HCT116 (cell line): Measurements from ENCODE around the gene GIPR. TPM values are rescaled to one million over a fixed set of nuclear protein-coding genes. Genes with fewer than 3 reads are reported as not detected.

Source experiments
- ATAC-seq: fragments of 200-7000 bp; cut with Tn5 transposase; 2 replicates; pipeline ENCODE4 v1.9.1; 2020; ENCODE audit warnings: mild to moderate bottlenecking, moderate library complexity
- BruUV-seq: library from RNA; stranded (reverse); fragments of 400-500 nt; replicated peaks from 2 replicates; lab custom pipeline; 2021; lab: Mats Ljungman, UMichigan
- CTCF ChIA-PET: fragments of 300-600 bp; sonication (Branson Sonifier 250); formaldehyde crosslinking; loops from one replicate; lab custom pipeline; 2021; ENCODE audit warnings: antibody characterized with exemption; lab: Charles Lee
- POLR2A ChIA-PET: fragments of 300-600, 350-600 bp; sonication (Branson Sonifier 250); formaldehyde crosslinking; loops from one replicate; lab custom pipeline; 2021; ENCODE audit warnings: antibody characterized with exemption; lab: Charles Lee
- RAD21 ChIA-PET, 2 experiments: fragments of 300-600 bp; sonication (Branson Sonifier 250); formaldehyde crosslinking; loops; one replicate each; lab custom pipeline; 2023; ENCODE audit warnings: low total read pairs in 2 of 2; ENCODE audit not compliant: uncharacterized antibody in 2 of 2, unreplicated experiment in 2 of 2, low non-redundant PET in 1 of 2; lab: Charles Lee
- DNase-seq: peaks from one replicate; pipeline ENCODE4 v3.0.0-alpha.2; 2010; ENCODE audit warnings: low read depth, low spot score
- H2AFZ ChIP-seq: fragments of 200-600 bp; shearing (Covaris generic), sonication (generic); 2 replicates; pipeline ENCODE4 v1.6.1; 2017; ENCODE audit warnings: low read depth, mixed run types, mixed read lengths, antibody characterized with exemption, low read length; ENCODE audit not compliant: poor library complexity, severe bottlenecking
- H3K27ac ChIP-seq: 2 replicates; pipeline ENCODE4 v1.5.1; 2012; ENCODE audit warnings: low read depth, low read length
- H3K27me3 ChIP-seq: fragments of 200-600 bp; sonication (generic); 2 replicates; pipeline ENCODE4 v1.6.1; 2016; ENCODE audit warnings: mixed run types, low read length, mixed read lengths; ENCODE audit not compliant: insufficient read depth
- H3K36me3 ChIP-seq, 2 experiments: fragments of 200-500 bp in 1 of 2; fragments of 200-600 bp in 1 of 2; sonication (Bioruptor generic) in 1 of 2; sonication (generic) in 1 of 2; 2 replicates each; pipeline versions ENCODE4 v1.5.1 to v1.6.1; 2014 to 2016; ENCODE audit warnings: low read length in 2 of 2, inconsistent platforms in 1 of 2, mixed read lengths in 1 of 2, mixed run types in 1 of 2; ENCODE audit not compliant: insufficient read depth in 2 of 2, control insufficient read depth in 1 of 2
- H3K4me1 ChIP-seq, 2 experiments: fragments of 200-600 bp in 1 of 2; sonication (generic) in 1 of 2; 2 replicates each; pipeline versions ENCODE4 v1.5.1 to v1.6.1; 2012 to 2017; ENCODE audit warnings: low read length in 2 of 2, inconsistent platforms in 1 of 2, mild to moderate bottlenecking in 1 of 2, mixed read lengths in 1 of 2, mixed run types in 1 of 2, moderate library complexity in 1 of 2; ENCODE audit not compliant: insufficient read depth in 2 of 2, control insufficient read depth in 1 of 2
- H3K4me2 ChIP-seq: fragments of 200-600 bp; sonication (generic); 2 replicates; pipeline ENCODE4 v1.6.1; 2017; ENCODE audit warnings: mixed run types, low read length, mixed read lengths
- H3K4me3 ChIP-seq, 2 experiments: fragments of 200-600 bp in 1 of 2; sonication (generic) in 1 of 2; replicated peaks in 1 of 2; 2 replicates each; pipeline ENCODE4 v1.5.1; 2011 to 2016; ENCODE audit warnings: low read length in 2 of 2, control low read depth in 1 of 2, low read depth in 1 of 2, mild to moderate bottlenecking in 1 of 2, mixed read lengths in 1 of 2, mixed run types in 1 of 2
- H3K79me2 ChIP-seq: fragments of 200-600 bp; sonication (generic); 2 replicates; pipeline ENCODE4 v1.6.1; 2017; ENCODE audit warnings: mild to moderate bottlenecking, mixed run types, low read length, moderate library complexity, mixed read lengths; ENCODE audit not compliant: insufficient read depth
- H3K9ac ChIP-seq: fragments of 200-600 bp; sonication (generic); 2 replicates; pipeline ENCODE4 v1.6.1; 2016; ENCODE audit warnings: low read length, mixed read lengths
- H3K9me2 ChIP-seq: fragments of 200-600 bp; sonication (generic), shearing (Covaris generic); 2 replicates; pipeline ENCODE4 v1.6.1; 2017; ENCODE audit warnings: mixed run types, mild to moderate bottlenecking, moderate library complexity; ENCODE audit not compliant: insufficient read depth
- H3K9me3 ChIP-seq, 2 experiments: fragments of 200-500 bp in 1 of 2; fragments of 200-600 bp in 1 of 2; sonication (Bioruptor generic) in 1 of 2; sonication (generic) in 1 of 2; 2 replicates each; pipeline ENCODE4 v1.6.1; 2014 to 2017; ENCODE audit warnings: low read length in 2 of 2, mixed read lengths in 2 of 2, inconsistent platforms in 1 of 2, low read depth in 1 of 2, mild to moderate bottlenecking in 1 of 2, mixed run types in 1 of 2, moderate library complexity in 1 of 2; ENCODE audit not compliant: control insufficient read depth in 1 of 2, insufficient read depth in 1 of 2
- H4K20me1 ChIP-seq: fragments of 200-600 bp; sonication (generic), shearing (Covaris generic); 2 replicates; pipeline ENCODE4 v1.6.1; 2017; ENCODE audit warnings: mixed run types, mild to moderate bottlenecking, moderate library complexity; ENCODE audit not compliant: insufficient read depth
- CBX3 ChIP-seq: IDR thresholded peaks from 2 replicates; pipeline ENCODE4 v1.6.1; 2012; ENCODE audit warnings: low read depth
- CEBPB ChIP-seq: IDR thresholded peaks from 2 replicates; pipeline ENCODE4 v1.6.1; 2012; ENCODE audit warnings: low read depth
- EGR1 ChIP-seq: IDR thresholded peaks from 2 replicates; pipeline ENCODE4 v1.6.1; 2012; ENCODE audit warnings: low read depth
- ELF1 ChIP-seq: IDR thresholded peaks from 2 replicates; pipeline ENCODE4 v1.6.1; 2012; ENCODE audit warnings: low read depth, borderline replicate concordance
- EZH2 ChIP-seq: fragments of 200-600 bp; sonication (generic); IDR thresholded peaks from 2 replicates; pipeline ENCODE4 v1.6.1; 2017; ENCODE audit warnings: antibody characterized with exemption, mixed run types
- FOSL1 ChIP-seq: IDR thresholded peaks from 2 replicates; pipeline ENCODE4 v1.6.1; 2012; ENCODE audit warnings: low read depth
- JUND ChIP-seq: IDR thresholded peaks from 2 replicates; pipeline ENCODE4 v1.6.1; 2012
- MAX ChIP-seq: IDR thresholded peaks from 2 replicates; pipeline ENCODE4 v1.6.1; 2012
- POLR2AphosphoS5 ChIP-seq: IDR thresholded peaks from 2 replicates; pipeline ENCODE4 v1.6.1; 2011; ENCODE audit warnings: mild to moderate bottlenecking, low read depth, low read length, moderate library complexity
- RAD21 ChIP-seq: IDR thresholded peaks from 2 replicates; pipeline ENCODE4 v1.6.1; 2012; ENCODE audit warnings: low read depth, mild to moderate bottlenecking
- SP1 ChIP-seq: IDR thresholded peaks from 2 replicates; pipeline ENCODE4 v1.6.1; 2012; ENCODE audit warnings: low read depth
- SRF ChIP-seq: IDR thresholded peaks from 2 replicates; pipeline ENCODE4 v1.6.1; 2012; ENCODE audit warnings: low read depth
- TCF7L2 ChIP-seq: IDR thresholded peaks from 2 replicates; pipeline ENCODE4 v1.7.0; 2011; ENCODE audit warnings: borderline replicate concordance, inconsistent platforms; ENCODE audit not compliant: insufficient read depth, insufficient read length; ENCODE audit errors: extremely low read depth
- ZFX ChIP-seq: fragments of 450-650 bp; IDR thresholded peaks from 2 replicates; pipeline ENCODE4 v1.6.1; 2017
- ZNF274 ChIP-seq: fragments of 200-500 bp; sonication (Bioruptor generic); IDR thresholded peaks from 2 replicates; pipeline ENCODE4 v1.6.1; 2014; ENCODE audit warnings: mild to moderate bottlenecking, low read depth, low read length, inconsistent platforms
- intact Hi-C: fragments of 100-400 bp; cut with micrococcal nuclease; formaldehyde crosslinking; loops from 2 replicates; pipeline ENCODE4 v1.10.0; 2022
- total RNA-seq: library from RNA; stranded (reverse); gene quantifications from one replicate; pipeline ENCODE4 v1.2.1, GENCODE V29; 2021; ENCODE audit not compliant: unreplicated experiment
- TF ChIP-seq, protein P1 (sequence below): IDR thresholded peaks from 2 replicates; pipeline ENCODE4 v1.6.1; 2012
- TF ChIP-seq, protein P2 (sequence below), 3 experiments: fragments of 200-600 bp in 1 of 3; sonication (generic) in 1 of 3; IDR thresholded peaks in 2 of 3; conservative IDR thresholded peaks in 1 of 3; 2 replicates each; pipeline ENCODE4 v1.5.1; 2012 to 2017; ENCODE audit warnings: low read depth in 2 of 3, low read length in 2 of 3, antibody characterized with exemption in 1 of 3, borderline replicate concordance in 1 of 3, control low read depth in 1 of 3, mild to moderate bottlenecking in 1 of 3, mixed read lengths in 1 of 3, mixed run types in 1 of 3, moderate library complexity in 1 of 3; ENCODE audit not compliant: insufficient read depth in 1 of 3

The GIPR gene
- total RNA-seq, 1 experiment from 2014 or later = 14.1 TPM

- TF ChIP-seq RAD21 (no peak), SRF (peak; percentile 62; the same call in 1 of the 2 replicates), SP1 (peak; percentile 79), TCF7L2 (peak; percentile 94), ZFX (peak; percentile 69; the same call in 1 of the 2 replicates)
- TF ChIP-seq, protein P1, sequence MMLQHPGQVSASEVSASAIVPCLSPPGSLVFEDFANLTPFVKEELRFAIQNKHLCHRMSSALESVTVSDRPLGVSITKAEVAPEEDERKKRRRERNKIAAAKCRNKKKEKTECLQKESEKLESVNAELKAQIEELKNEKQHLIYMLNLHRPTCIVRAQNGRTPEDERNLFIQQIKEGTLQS = no peak
Measured at GRCh38 chr19:45692187-45693105, 24.4 kb downstream of the GIPR start, which contains the start of gene QPCTL (continued).

DNA sequence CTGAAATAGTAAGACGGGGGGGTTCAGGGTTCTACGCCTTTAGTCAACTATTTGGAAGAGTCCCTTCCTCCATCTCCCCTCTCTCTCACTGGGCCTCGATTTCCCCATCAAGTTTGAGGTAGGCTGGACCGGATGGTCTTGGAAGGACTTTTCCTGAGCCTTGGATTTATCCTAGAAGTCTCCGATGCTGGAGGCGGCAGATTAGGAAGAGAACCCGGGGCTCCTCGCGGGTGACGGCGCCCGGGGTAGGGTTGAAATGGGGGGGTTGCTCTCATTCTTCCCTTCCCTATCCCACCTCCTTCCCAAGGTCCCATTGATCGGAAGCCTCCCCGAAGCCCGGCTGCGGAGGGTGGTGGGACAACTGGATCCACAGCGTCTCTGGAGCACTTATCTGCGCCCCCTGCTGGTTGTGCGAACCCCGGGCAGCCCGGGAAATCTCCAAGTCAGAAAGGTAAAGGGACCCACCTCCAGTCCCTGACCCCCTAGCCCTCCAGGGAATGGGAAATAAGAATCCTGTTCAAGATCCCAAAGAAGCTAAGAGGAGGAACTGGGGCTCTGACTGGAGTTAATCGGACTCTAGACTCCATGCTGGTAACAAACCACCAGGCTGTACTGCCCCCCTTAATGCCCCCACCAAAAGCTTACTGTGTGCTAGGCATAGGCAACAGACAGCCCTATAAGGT is 25.2 kb downstream of the GIPR start:
- H3K27ac ChIP-seq = peak overlapping the region; percentile 79
- TF ChIP-seq SP1 (no peak), POLR2AphosphoS5 (no peak), EZH2 (no peak), ELF1 (no peak), CBX3 (no peak), FOSL1 (no peak), MAX (no peak), EGR1 (no peak), ZNF274 (no peak), TCF7L2 (no peak), RAD21 (peak; percentile 67), JUND (no peak), CEBPB (no peak)
- TF ChIP-seq, protein P1 = no peak
- TF ChIP-seq, protein P2, sequence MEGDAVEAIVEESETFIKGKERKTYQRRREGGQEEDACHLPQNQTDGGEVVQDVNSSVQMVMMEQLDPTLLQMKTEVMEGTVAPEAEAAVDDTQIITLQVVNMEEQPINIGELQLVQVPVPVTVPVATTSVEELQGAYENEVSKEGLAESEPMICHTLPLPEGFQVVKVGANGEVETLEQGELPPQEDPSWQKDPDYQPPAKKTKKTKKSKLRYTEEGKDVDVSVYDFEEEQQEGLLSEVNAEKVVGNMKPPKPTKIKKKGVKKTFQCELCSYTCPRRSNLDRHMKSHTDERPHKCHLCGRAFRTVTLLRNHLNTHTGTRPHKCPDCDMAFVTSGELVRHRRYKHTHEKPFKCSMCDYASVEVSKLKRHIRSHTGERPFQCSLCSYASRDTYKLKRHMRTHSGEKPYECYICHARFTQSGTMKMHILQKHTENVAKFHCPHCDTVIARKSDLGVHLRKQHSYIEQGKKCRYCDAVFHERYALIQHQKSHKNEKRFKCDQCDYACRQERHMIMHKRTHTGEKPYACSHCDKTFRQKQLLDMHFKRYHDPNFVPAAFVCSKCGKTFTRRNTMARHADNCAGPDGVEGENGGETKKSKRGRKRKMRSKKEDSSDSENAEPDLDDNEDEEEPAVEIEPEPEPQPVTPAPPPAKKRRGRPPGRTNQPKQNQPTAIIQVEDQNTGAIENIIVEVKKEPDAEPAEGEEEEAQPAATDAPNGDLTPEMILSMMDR (IDR thresholded peaks at IDR 0.05 in 2 of 3, conservative IDR thresholded peaks at IDR 0.05 in 1 of 3; ENCODE audit: borderline replicate concordance in 1 of 3, insufficient read depth in 1 of 3, low read depth in 2 of 3, low read length in 2 of 3) = peak; percentile 74 to 96 (median 93); a peak in 5 of 6 replicates
- H3K4me3 ChIP-seq = peak overlapping the region; percentile 86 to 98
- H3K9ac ChIP-seq = peak overlapping the region; percentile 97
- intact Hi-C loops = loop anchor here (2.0 kb wide), 1 partner anchor 78 kb away; no protein-coding TSS in a partner anchor
- H3K4me2 ChIP-seq = peak overlapping the region; percentile 95
- ChIA-PET RAD21 (interaction anchor here (0.6 to 1.8 kb wide), 3 partner anchors 24 to 110 kb away, joined by 3 to 4 read pairs (median 3); no protein-coding TSS in a partner anchor), CTCF (interaction anchor here (0.6 to 2.9 kb wide), 15 partner anchors 11 to 267 kb away, joined by 3 to 28 read pairs (median 7); partner anchors contain the start of gene SIX5), POLR2A (interaction anchor here (1.2 to 4.3 kb wide), 7 partner anchors 11 to 76 kb away, joined by 3 to 24 read pairs (median 8); partner anchors contain the start of gene SIX5)
- H3K36me3 ChIP-seq = peaks cover 2 to 22% of the 10 kb centered on the region in 2 experiments; a peak in 3 of 4 replicates
- H4K20me1 ChIP-seq = no peaks in the 10 kb centered on the region; the same call in 1 of the 2 replicates
- peaks cover 3 to 21% of the 10 kb centered on the region in 2 experiments; a peak in 3 of 4 replicates for H3K4me1 ChIP-seq
- TSS peak; percentile 66 for BruUV-seq
- no peak for DNase-seq
- H3K27me3 ChIP-seq = no peaks in the 10 kb centered on the region
- no peak overlapping the region for H2AFZ ChIP-seq
- ATAC-seq = peak; percentile 28
- H3K79me2 ChIP-seq = peaks cover 39% of the 10 kb centered on the region
- H3K9me3 ChIP-seq = no peaks in the 10 kb centered on the region
- H3K9me2 ChIP-seq = no peaks in the 10 kb centered on the region
